ENCODE measurements around the gene EDC3. TPM values are rescaled to one million over a fixed set of nuclear protein-coding genes. Genes with fewer than 3 reads are reported as not detected.

EDC3 gene
- total RNA-seq, 1 donor from 2014 or later, result 31.5 TPM

GRCh38 chr15:74595271-74595670 lies 100.6 kb downstream of the EDC3 start:
- intact Hi-C loops (cut with DNase I), result no loop called here
- DNase-seq (no peak), ATAC-seq (no peak)
- Histone ChIP-seq H3K4me1 (peaks cover 16% of the 10 kb centered on the region), H3K36me3 (peaks cover 30% of the 10 kb centered on the region), H3K27me3 (no peaks in the 10 kb centered on the region), H3K4me3 (no peak overlapping the region), H3K27ac (no peak overlapping the region), H3K9me3 (no peaks in the 10 kb centered on the region)
- TF ChIP-seq, protein P1, sequence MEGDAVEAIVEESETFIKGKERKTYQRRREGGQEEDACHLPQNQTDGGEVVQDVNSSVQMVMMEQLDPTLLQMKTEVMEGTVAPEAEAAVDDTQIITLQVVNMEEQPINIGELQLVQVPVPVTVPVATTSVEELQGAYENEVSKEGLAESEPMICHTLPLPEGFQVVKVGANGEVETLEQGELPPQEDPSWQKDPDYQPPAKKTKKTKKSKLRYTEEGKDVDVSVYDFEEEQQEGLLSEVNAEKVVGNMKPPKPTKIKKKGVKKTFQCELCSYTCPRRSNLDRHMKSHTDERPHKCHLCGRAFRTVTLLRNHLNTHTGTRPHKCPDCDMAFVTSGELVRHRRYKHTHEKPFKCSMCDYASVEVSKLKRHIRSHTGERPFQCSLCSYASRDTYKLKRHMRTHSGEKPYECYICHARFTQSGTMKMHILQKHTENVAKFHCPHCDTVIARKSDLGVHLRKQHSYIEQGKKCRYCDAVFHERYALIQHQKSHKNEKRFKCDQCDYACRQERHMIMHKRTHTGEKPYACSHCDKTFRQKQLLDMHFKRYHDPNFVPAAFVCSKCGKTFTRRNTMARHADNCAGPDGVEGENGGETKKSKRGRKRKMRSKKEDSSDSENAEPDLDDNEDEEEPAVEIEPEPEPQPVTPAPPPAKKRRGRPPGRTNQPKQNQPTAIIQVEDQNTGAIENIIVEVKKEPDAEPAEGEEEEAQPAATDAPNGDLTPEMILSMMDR (IDR thresholded peaks at IDR 0.05), result no peak

- Histone ChIP-seq H3K9me3 (no peaks in the 10 kb centered on the region), H3K4me1 (peaks cover 13% of the 10 kb centered on the region), H3K27me3 (no peaks in the 10 kb centered on the region), H3K4me3 (no peak overlapping the region), H3K36me3 (peaks cover 30% of the 10 kb centered on the region), H3K27ac (no peak overlapping the region)
- TF ChIP-seq, protein P1 (IDR thresholded peaks at IDR 0.05), result no peak
- DNase-seq, result no peak
- intact Hi-C loops (cut with DNase I), result no loop called here
- ATAC-seq, result no peak
Observed at GRCh38 chr15:74594455-74594854, 101.4 kb downstream of the EDC3 start.

DNA sequence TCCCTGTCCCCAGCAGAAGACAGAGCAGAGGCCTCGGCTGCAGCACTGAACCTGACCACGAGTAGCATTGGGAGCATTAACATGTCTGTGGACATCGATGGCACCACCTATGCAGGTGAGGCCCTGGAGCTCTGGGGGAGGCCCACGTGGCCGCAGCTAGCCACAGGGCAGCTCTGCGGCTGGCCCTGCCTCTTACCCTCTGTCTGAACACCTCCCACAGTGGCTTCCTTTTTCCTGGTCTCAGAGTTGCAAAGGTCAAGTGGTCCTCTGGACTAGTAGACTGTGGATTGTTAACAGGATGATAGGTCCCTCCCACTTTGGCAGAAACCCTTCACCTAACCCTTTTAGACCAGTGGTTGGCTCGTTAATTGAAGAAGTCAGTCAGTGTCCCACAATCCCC lies 102.7 kb downstream of the EDC3 start:
- ATAC-seq (peak; percentile 66), DNase-seq (no peak)
- no peaks in the 10 kb centered on the region for H3K9me3 ChIP-seq
- H3K27ac ChIP-seq, result no peak overlapping the region
- H3K27me3 ChIP-seq, result no peaks in the 10 kb centered on the region
- H3K4me3 ChIP-seq, result no peak overlapping the region
- peaks cover 17% of the 10 kb centered on the region for H3K4me1 ChIP-seq
- TF ChIP-seq, protein P1 (IDR thresholded peaks at IDR 0.05), result no peak
- peaks cover 30% of the 10 kb centered on the region for H3K36me3 ChIP-seq
- intact Hi-C loops (cut with DNase I), result no loop called here

GRCh38 chr15:74592222-74592621 lies 103.6 kb downstream of the EDC3 start:
- Histone ChIP-seq H3K4me3 (no peak overlapping the region), H3K27ac (no peak overlapping the region), H3K9me3 (no peaks in the 10 kb centered on the region), H3K27me3 (no peaks in the 10 kb centered on the region), H3K4me1 (peaks cover 13% of the 10 kb centered on the region), H3K36me3 (peaks cover 30% of the 10 kb centered on the region)
- intact Hi-C loops (cut with DNase I), result no loop called here
- DNase-seq (no peak), ATAC-seq (no peak)
- TF ChIP-seq, protein P1 (IDR thresholded peaks at IDR 0.05), result no peak

DNA sequence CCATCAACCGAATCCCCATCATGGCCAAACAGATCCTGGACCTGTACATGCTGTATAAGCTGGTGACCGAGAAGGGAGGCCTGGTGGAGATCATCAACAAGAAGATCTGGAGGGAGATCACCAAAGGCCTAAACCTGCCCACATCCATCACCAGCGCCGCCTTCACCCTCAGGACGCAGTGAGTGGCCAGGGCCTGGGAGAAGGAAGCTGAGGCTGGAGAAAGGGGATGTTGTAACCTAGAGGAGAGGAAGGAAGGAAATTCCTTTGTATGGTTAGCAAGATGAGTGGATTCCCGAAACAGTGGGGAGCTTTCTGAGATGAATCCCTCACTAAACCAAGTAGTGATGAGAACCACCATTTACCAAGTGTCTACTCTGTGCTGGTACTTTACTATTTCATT lies 106.0 kb downstream of the EDC3 start:
- peak overlapping the region; percentile 65 for H3K27ac ChIP-seq
- DNase-seq, result no peak
- intact Hi-C loops (cut with DNase I), result no loop called here
- H3K27me3 ChIP-seq, result no peaks in the 10 kb centered on the region
- TF ChIP-seq, protein P1 (IDR thresholded peaks at IDR 0.05), result no peak
- peaks cover 35% of the 10 kb centered on the region for H3K36me3 ChIP-seq
- H3K4me3 ChIP-seq, result no peak overlapping the region
- peaks cover 13% of the 10 kb centered on the region for H3K4me1 ChIP-seq
- ATAC-seq, result no peak
- H3K9me3 ChIP-seq, result no peaks in the 10 kb centered on the region

- intact Hi-C loops (cut with DNase I), result no loop called here
- H3K36me3 ChIP-seq, result peaks cover 10% of the 10 kb centered on the region
- ATAC-seq, result no peak
Observed at GRCh38 chr15:74585857-74586256, 110.0 kb downstream of the EDC3 start.

More at GRCh38 chr15:74585857-74586256, 110.0 kb downstream of the EDC3 start:
- Histone ChIP-seq H3K4me3 (no peak overlapping the region), H3K9me3 (no peaks in the 10 kb centered on the region), H3K27ac (no peak overlapping the region), H3K27me3 (no peaks in the 10 kb centered on the region), H3K4me1 (peaks cover 13% of the 10 kb centered on the region)
- TF ChIP-seq, protein P1 (IDR thresholded peaks at IDR 0.05), result no peak
- DNase-seq, result no peak

Data from upper lobe of right lung (tissue), 1 donor.